Measurements from ENCODE around the gene IFIH1.

- TF ChIP-seq CTCF (IDR thresholded peaks at IDR 0.05; ENCODE audit: insufficient read depth, low read length) = no peak
- TF ChIP-seq REST (IDR thresholded peaks at IDR 0.05; ENCODE audit: insufficient replicate concordance, low read depth) = no peak
- TF ChIP-seq POLR2AphosphoS5 (IDR thresholded peaks at IDR 0.05; ENCODE audit: low read depth) = no peak
These were observed 51.0 kb downstream of the IFIH1 start for GRCh38 chr2:162267496-162267895.

Data from HL-60 (cell line).